HepG2 (cell line): Measurements from ENCODE around the gene MEA1. TPM values are rescaled to one million over a fixed set of nuclear protein-coding genes. Genes with fewer than 3 reads are reported as not detected.

Source experiments
- CHD4 ChIP-seq: fragments of 200-600 bp; sonication (generic); IDR thresholded peaks from 2 replicates; pipeline ENCODE4 v1.7.0; 2017; ENCODE audit warnings: mild to moderate bottlenecking, low read length, borderline replicate concordance
- EEA1 ChIP-seq: sonication (generic); formaldehyde crosslinking; IDR thresholded peaks from 2 replicates; pipeline ENCODE4 v1.5.1; 2020; ENCODE audit warnings: mild to moderate bottlenecking, missing genetic modification reagents, borderline replicate concordance
- GFI1 ChIP-seq: sonication (generic); formaldehyde crosslinking; IDR thresholded peaks from 2 replicates; pipeline ENCODE4 v1.5.0; 2020; ENCODE audit warnings: missing genetic modification reagents, mild to moderate bottlenecking, borderline replicate concordance
- HNRNPH1 ChIP-seq: fragments of 200-400 bp; formaldehyde crosslinking; optimal IDR thresholded peaks from 2 replicates; pipeline ENCODE3; 2017; ENCODE audit warnings: mild to moderate bottlenecking, low read depth, low read length
- NR2C2 ChIP-seq: sonication (generic); formaldehyde crosslinking; IDR thresholded peaks from 2 replicates; pipeline ENCODE4 v1.4.0; 2020; ENCODE audit warnings: missing genetic modification reagents, mild to moderate bottlenecking, moderate library complexity, borderline replicate concordance
- PLRG1 ChIP-seq: fragments of 450-650 bp; conservative IDR thresholded peaks from 2 replicates; pipeline ENCODE4 v1.6.1; 2016
- TBX2 ChIP-seq: sonication (generic); formaldehyde crosslinking; IDR thresholded peaks from 2 replicates; pipeline ENCODE4 v1.5.0; 2020; ENCODE audit warnings: missing genetic modification reagents, mild to moderate bottlenecking, borderline replicate concordance
- ZNF33A ChIP-seq: sonication (generic); formaldehyde crosslinking; IDR thresholded peaks from 2 replicates; pipeline ENCODE4 v1.5.1; 2020; ENCODE audit warnings: missing genetic modification reagents, mild to moderate bottlenecking, moderate library complexity, borderline replicate concordance
- ZNF543 ChIP-seq: sonication (generic); formaldehyde crosslinking; IDR thresholded peaks from 2 replicates; pipeline ENCODE4 v1.4.0; 2020; ENCODE audit warnings: mild to moderate bottlenecking, missing genetic modification reagents
- ZNF569 ChIP-seq: sonication (generic); formaldehyde crosslinking; IDR thresholded peaks from 2 replicates; pipeline ENCODE4 v1.5.0; 2020; ENCODE audit warnings: mild to moderate bottlenecking, missing genetic modification reagents, moderate library complexity, borderline replicate concordance
- polyA plus RNA-seq, 8 experiments: library from polyadenylated mRNA; depleted of rRNA in 3 of 8; stranded (reverse) in 7 of 8; unstranded in 1 of 8; fragments of >200 nt; fragmentation: Illumina TruSeq in 4 of 8; extraction: Trizol in 4 of 8; gene quantifications; 2 replicates each; pipeline versions ENCODE4 v1.2.1 to v1.2.3, GENCODE V29; 2011 to 2016; ENCODE audit warnings: low read depth in 4 of 8, missing spikeins in 1 of 8, mixed read lengths in 1 of 8; ENCODE audit not compliant: insufficient read depth in 1 of 8
- total RNA-seq, 5 experiments: library from RNA; depleted of rRNA; stranded (reverse); fragments of >200 nt; fragmentation: Illumina TruSeq; extraction: Trizol; gene quantifications; 2 replicates each; pipeline ENCODE4 v1.2.3, GENCODE V29; 2016; ENCODE audit warnings: low read depth in 1 of 5
- TF ChIP-seq, protein P1 (sequence below): sonication (generic); formaldehyde crosslinking; IDR thresholded peaks from 2 replicates; pipeline ENCODE4 v1.8.1; 2023; ENCODE audit warnings: mild to moderate bottlenecking, missing genetic modification reagents
- TF ChIP-seq, protein P2 (sequence below): sonication (generic); formaldehyde crosslinking; IDR thresholded peaks from 2 replicates; pipeline ENCODE4 v1.4.0; 2020; ENCODE audit warnings: missing genetic modification reagents
- TF ChIP-seq, protein P3 (sequence below): sonication (generic); formaldehyde crosslinking; IDR thresholded peaks from 2 replicates; pipeline ENCODE4 v1.4.0; 2020; ENCODE audit warnings: missing genetic modification reagents
- TF ChIP-seq, protein P4 (sequence below): sonication (generic); formaldehyde crosslinking; IDR thresholded peaks from 2 replicates; pipeline ENCODE4 v1.8.1; 2023; ENCODE audit warnings: mild to moderate bottlenecking, moderate library complexity, missing genetic modification reagents
- TF ChIP-seq, protein P5 (sequence below): sonication (generic); IDR thresholded peaks from 2 replicates; pipeline ENCODE4 v1.6.1; 2016; ENCODE audit warnings: low read depth, borderline replicate concordance
- TF ChIP-seq, protein P6 (sequence below): IDR thresholded peaks from 2 replicates; pipeline ENCODE4 v1.4.0; 2020; ENCODE audit warnings: mild to moderate bottlenecking, missing genetic modification reagents
- TF ChIP-seq, protein P7 (sequence below): sonication (generic); formaldehyde crosslinking; IDR thresholded peaks from 2 replicates; pipeline ENCODE4 v1.4.0; 2020; ENCODE audit warnings: missing genetic modification reagents

MEA1 gene
- total and polyA plus RNA-seq, 2 of the 13 experiments (the other 11 are each of a cell fraction or from before 2014, with no cell fraction given): 75.6 to 86.2 TPM

DNA sequence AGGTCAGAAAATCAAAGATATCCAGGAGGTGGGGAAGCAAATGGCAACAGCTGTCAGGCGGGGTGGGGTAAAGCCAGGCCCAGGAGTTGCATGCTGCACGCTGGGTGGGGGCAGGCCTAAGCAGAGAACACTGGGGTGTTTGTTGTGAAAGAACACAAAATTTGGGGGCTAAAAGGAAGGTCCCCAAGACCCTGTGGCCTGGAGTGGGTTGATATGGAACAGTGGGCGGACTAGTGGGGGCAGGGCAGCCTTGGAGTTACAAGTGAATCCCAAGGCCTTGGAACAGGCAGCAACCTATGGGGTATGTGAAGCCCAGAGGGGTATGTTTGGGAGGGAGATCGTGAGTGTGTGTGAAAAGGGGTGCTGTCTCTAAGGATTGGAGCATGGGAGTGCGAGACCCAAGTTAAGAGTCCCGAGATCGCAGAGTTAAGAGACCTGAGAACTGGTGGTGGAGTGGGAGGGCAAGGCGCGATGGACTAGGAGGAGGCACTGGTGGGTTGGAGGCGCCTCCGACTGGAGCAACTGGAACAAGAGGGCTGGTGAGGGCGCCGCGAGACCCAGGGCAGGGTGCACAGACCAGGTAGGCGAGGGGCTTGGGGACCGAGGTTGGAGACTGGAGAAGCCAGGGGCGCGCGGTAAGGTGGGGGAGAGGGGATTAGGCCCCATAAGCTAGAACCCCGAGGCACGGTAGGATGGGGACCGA lies 39.2 kb upstream of the MEA1 start (continued):
- TF ChIP-seq, protein P1, sequence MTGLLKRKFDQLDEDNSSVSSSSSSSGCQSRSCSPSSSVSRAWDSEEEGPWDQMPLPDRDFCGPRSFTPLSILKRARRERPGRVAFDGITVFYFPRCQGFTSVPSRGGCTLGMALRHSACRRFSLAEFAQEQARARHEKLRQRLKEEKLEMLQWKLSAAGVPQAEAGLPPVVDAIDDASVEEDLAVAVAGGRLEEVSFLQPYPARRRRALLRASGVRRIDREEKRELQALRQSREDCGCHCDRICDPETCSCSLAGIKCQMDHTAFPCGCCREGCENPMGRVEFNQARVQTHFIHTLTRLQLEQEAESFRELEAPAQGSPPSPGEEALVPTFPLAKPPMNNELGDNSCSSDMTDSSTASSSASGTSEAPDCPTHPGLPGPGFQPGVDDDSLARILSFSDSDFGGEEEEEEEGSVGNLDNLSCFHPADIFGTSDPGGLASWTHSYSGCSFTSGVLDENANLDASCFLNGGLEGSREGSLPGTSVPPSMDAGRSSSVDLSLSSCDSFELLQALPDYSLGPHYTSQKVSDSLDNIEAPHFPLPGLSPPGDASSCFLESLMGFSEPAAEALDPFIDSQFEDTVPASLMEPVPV (CRISPR knock-in tag): no peak
- TF ChIP-seq NR2C2 (CRISPR knock-in tag) (no peak), GFI1 (CRISPR knock-in tag) (no peak), EEA1 (CRISPR knock-in tag) (no peak), TBX2 (CRISPR knock-in tag) (no peak), CHD4 (no peak), PLRG1 (no peak), ZNF33A (no peak), HNRNPH1 (no peak), ZNF543 (CRISPR knock-in tag) (no peak), ZNF569 (0 out of 2 replicates have a peak, but pooled peaks have one; percentile 62)
- TF ChIP-seq, protein P2, sequence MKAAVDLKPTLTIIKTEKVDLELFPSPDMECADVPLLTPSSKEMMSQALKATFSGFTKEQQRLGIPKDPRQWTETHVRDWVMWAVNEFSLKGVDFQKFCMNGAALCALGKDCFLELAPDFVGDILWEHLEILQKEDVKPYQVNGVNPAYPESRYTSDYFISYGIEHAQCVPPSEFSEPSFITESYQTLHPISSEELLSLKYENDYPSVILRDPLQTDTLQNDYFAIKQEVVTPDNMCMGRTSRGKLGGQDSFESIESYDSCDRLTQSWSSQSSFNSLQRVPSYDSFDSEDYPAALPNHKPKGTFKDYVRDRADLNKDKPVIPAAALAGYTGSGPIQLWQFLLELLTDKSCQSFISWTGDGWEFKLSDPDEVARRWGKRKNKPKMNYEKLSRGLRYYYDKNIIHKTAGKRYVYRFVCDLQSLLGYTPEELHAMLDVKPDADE: no peak
- TF ChIP-seq, protein P3, sequence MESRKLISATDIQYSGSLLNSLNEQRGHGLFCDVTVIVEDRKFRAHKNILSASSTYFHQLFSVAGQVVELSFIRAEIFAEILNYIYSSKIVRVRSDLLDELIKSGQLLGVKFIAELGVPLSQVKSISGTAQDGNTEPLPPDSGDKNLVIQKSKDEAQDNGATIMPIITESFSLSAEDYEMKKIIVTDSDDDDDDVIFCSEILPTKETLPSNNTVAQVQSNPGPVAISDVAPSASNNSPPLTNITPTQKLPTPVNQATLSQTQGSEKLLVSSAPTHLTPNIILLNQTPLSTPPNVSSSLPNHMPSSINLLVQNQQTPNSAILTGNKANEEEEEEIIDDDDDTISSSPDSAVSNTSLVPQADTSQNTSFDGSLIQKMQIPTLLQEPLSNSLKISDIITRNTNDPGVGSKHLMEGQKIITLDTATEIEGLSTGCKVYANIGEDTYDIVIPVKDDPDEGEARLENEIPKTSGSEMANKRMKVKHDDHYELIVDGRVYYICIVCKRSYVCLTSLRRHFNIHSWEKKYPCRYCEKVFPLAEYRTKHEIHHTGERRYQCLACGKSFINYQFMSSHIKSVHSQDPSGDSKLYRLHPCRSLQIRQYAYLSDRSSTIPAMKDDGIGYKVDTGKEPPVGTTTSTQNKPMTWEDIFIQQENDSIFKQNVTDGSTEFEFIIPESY: no peak
- TF ChIP-seq, protein P4, sequence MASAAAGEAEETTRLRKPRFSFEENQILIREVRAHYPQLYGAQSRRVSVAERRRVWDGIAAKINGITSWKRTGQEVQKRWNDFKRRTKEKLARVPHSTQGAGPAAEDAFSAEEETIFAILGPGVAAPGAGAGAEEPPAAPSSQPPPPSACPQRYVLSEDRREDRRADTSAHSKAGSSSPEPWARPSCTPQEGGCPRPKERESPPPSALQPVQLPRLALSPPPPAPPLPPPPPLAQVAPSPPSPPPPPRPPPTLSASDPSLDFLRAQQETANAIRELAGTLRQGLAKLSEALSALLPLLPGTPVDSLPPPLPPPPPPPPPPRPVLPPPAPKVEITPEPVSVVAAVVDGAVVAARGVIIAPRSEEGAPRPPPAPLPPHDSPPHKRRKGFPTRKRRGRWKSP (CRISPR knock-in tag): no peak
- TF ChIP-seq, protein P5, sequence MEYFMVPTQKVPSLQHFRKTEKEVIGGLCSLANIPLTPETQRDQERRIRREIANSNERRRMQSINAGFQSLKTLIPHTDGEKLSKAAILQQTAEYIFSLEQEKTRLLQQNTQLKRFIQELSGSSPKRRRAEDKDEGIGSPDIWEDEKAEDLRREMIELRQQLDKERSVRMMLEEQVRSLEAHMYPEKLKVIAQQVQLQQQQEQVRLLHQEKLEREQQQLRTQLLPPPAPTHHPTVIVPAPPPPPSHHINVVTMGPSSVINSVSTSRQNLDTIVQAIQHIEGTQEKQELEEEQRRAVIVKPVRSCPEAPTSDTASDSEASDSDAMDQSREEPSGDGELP: peak; percentile 29; the same call in 1 of the 2 replicates
- TF ChIP-seq, protein P6, sequence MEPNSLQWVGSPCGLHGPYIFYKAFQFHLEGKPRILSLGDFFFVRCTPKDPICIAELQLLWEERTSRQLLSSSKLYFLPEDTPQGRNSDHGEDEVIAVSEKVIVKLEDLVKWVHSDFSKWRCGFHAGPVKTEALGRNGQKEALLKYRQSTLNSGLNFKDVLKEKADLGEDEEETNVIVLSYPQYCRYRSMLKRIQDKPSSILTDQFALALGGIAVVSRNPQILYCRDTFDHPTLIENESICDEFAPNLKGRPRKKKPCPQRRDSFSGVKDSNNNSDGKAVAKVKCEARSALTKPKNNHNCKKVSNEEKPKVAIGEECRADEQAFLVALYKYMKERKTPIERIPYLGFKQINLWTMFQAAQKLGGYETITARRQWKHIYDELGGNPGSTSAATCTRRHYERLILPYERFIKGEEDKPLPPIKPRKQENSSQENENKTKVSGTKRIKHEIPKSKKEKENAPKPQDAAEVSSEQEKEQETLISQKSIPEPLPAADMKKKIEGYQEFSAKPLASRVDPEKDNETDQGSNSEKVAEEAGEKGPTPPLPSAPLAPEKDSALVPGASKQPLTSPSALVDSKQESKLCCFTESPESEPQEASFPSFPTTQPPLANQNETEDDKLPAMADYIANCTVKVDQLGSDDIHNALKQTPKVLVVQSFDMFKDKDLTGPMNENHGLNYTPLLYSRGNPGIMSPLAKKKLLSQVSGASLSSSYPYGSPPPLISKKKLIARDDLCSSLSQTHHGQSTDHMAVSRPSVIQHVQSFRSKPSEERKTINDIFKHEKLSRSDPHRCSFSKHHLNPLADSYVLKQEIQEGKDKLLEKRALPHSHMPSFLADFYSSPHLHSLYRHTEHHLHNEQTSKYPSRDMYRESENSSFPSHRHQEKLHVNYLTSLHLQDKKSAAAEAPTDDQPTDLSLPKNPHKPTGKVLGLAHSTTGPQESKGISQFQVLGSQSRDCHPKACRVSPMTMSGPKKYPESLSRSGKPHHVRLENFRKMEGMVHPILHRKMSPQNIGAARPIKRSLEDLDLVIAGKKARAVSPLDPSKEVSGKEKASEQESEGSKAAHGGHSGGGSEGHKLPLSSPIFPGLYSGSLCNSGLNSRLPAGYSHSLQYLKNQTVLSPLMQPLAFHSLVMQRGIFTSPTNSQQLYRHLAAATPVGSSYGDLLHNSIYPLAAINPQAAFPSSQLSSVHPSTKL: no peak
- TF ChIP-seq, protein P7, sequence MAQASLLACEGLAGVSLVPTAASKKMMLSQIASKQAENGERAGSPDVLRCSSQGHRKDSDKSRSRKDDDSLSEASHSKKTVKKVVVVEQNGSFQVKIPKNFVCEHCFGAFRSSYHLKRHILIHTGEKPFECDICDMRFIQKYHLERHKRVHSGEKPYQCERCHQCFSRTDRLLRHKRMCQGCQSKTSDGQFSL (CRISPR knock-in tag): no peak
